Astrocyte (in vitro differentiated cells and primary cell): ENCODE measurements around the gene NOS1AP.

Experiments used
- CTCF ChIP-seq: IDR thresholded peaks from 2 replicates; pipeline ENCODE4 v1.5.1; 2011; ENCODE audit warnings: low read depth, mild to moderate bottlenecking, inconsistent platforms, low read length, moderate library complexity; ENCODE audit not compliant: insufficient read depth
- EZH2 ChIP-seq: IDR thresholded peaks from 2 replicates; pipeline ENCODE4 v1.6.1; 2012; ENCODE audit warnings: mild to moderate bottlenecking, low read length, inconsistent platforms; ENCODE audit not compliant: insufficient read depth

- TF ChIP-seq EZH2: no peak
- TF ChIP-seq CTCF: no peak
Measured at GRCh38 chr1:162251102-162251501, 181.6 kb downstream of the NOS1AP start.
